Naive thymus-derived CD4-positive, alpha-beta T cell (primary cell): Measurements from ENCODE around the gene NPHP4. TPM values are rescaled to one million over a fixed set of nuclear protein-coding genes. Genes with fewer than 3 reads are reported as not detected.
"Not testable (repeated sequence)": the region's sequence is repeated elsewhere in the genome, so short reads cannot be mapped to it uniquely, and the experiment has no call there.

Experiments
- ATAC-seq: fragments of 150-1000 bp; cut with Tn5 transposase; 2 replicates; pipeline ENCODE4 v1.10.0; 2021; ENCODE audit warnings: mild to moderate bottlenecking, moderate library complexity
- CTCF ChIA-PET: fragments of 350-600 bp; sonication (Branson Sonifier 250); formaldehyde crosslinking; loops from one replicate; lab custom pipeline; 2021; ENCODE audit warnings: antibody characterized with exemption; lab: Charles Lee
- POLR2A ChIA-PET: fragments of 350-600 bp; sonication (Branson Sonifier 250); formaldehyde crosslinking; loops from one replicate; lab custom pipeline; 2021; ENCODE audit warnings: antibody characterized with exemption, inconsistent platforms; lab: Charles Lee
- DNase-seq, 9 donors: peaks; one replicate each; pipeline versions ENCODE4 v3.0.0 to v3.0.0-alpha.2; 2020 to 2022; ENCODE audit warnings: mixed read lengths in 1 of 9
- H3K27ac ChIP-seq: one replicate; pipeline ENCODE4 v1.7.0; 2013; ENCODE audit warnings: mild to moderate bottlenecking, low read depth, low read length, moderate library complexity
- H3K27me3 ChIP-seq, 2 donors: one replicate each; pipeline ENCODE4 v1.7.0; 2013; ENCODE audit warnings: low read length in 2 of 2, mild to moderate bottlenecking in 2 of 2, moderate library complexity in 2 of 2; ENCODE audit not compliant: control insufficient read depth in 2 of 2, insufficient read depth in 2 of 2
- H3K36me3 ChIP-seq, 3 experiments: 1 replicate in 2 of 3; 2 replicates in 1 of 3; pipeline ENCODE4 v1.7.0; 2013; ENCODE audit warnings: low read length in 3 of 3, mild to moderate bottlenecking in 3 of 3, moderate library complexity in 1 of 3; ENCODE audit not compliant: insufficient read depth in 3 of 3, control insufficient read depth in 2 of 3
- H3K4me1 ChIP-seq, 2 donors: one replicate each; pipeline ENCODE4 v1.7.0; 2013; ENCODE audit warnings: low read length in 2 of 2, mild to moderate bottlenecking in 2 of 2, moderate library complexity in 1 of 2; ENCODE audit not compliant: control insufficient read depth in 2 of 2, insufficient read depth in 2 of 2
- H3K4me3 ChIP-seq: 2 replicates; pipeline ENCODE4 v1.7.0; 2013; ENCODE audit warnings: mild to moderate bottlenecking, low read length
- H3K9me3 ChIP-seq, 3 experiments: 1 replicate in 2 of 3; 2 replicates in 1 of 3; pipeline ENCODE4 v1.7.0; 2013; ENCODE audit warnings: low read length in 3 of 3; ENCODE audit not compliant: control insufficient read depth in 2 of 3
- H3K27ac Mint-ChIP-seq, 9 donors: one replicate each; pipeline ENCODE4 v1.8.0; 2020 to 2022; ENCODE audit warnings: mixed read lengths in 9 of 9, mild to moderate bottlenecking in 8 of 9, moderate library complexity in 5 of 9, inconsistent platforms in 2 of 9
- H3K27me3 Mint-ChIP-seq, 5 donors: one replicate each; pipeline ENCODE4 v1.8.0; 2021 to 2022; ENCODE audit warnings: mixed read lengths in 5 of 5, mild to moderate bottlenecking in 1 of 5
- H3K36me3 Mint-ChIP-seq, 5 donors: one replicate each; pipeline ENCODE4 v1.8.0; 2020 to 2022; ENCODE audit warnings: mixed read lengths in 5 of 5, mild to moderate bottlenecking in 3 of 5, inconsistent platforms in 1 of 5
- H3K4me1 Mint-ChIP-seq, 7 donors: one replicate each; pipeline ENCODE4 v1.8.0; 2020 to 2022; ENCODE audit warnings: mixed read lengths in 7 of 7, mild to moderate bottlenecking in 3 of 7, inconsistent platforms in 1 of 7
- H3K4me3 Mint-ChIP-seq, 10 donors: one replicate each; pipeline ENCODE4 v1.8.0; 2020 to 2022; ENCODE audit warnings: mild to moderate bottlenecking in 10 of 10, mixed read lengths in 10 of 10, moderate library complexity in 6 of 10, inconsistent platforms in 2 of 10
- H3K9me3 Mint-ChIP-seq, 11 donors: one replicate each; pipeline ENCODE4 v1.8.0; 2020 to 2022; ENCODE audit warnings: mixed read lengths in 11 of 11, mild to moderate bottlenecking in 4 of 11, inconsistent platforms in 1 of 11, moderate library complexity in 1 of 11
- intact Hi-C, 2 donors: fragments of 100-400 bp; cut with micrococcal nuclease; formaldehyde crosslinking; loops; one replicate each; pipeline ENCODE4 v1.15.1; 2023
- polyA plus RNA-seq, 2 donors: library from polyadenylated mRNA; unstranded; fragments of 300-500 nt; fragmentation: Illumina TruSeq; gene quantifications; one replicate each; pipeline ENCODE4 v1.2.3, GENCODE V29; 2021
- total RNA-seq, 6 experiments: library from RNA in 5 of 6; stranded (reverse) in 5 of 6; gene quantifications; 1 replicate in 5 of 6; 2 replicates in 1 of 6; pipeline ENCODE4 v1.2.3 and lab custom pipeline; 2021 to 2026

Gene NPHP4
- total and polyA plus RNA-seq, 7 experiments from 2014 or later, result 0.40 to 20.6 (median 9.2) TPM

GRCh38 chr1:6019166-6019845, 27.1 kb upstream of the NPHP4 start:
- Histone ChIP-seq H3K27ac (no peak overlapping the region), H3K9me3 (no peaks in the 10 kb centered on the region), H3K27me3 (no peaks in the 10 kb centered on the region), H3K36me3 (no peaks in the 10 kb centered on the region), H3K4me3 (no peak overlapping the region), H3K4me1 (no peaks in the 10 kb centered on the region)
- ChIA-PET CTCF (no interaction called here), POLR2A (no interaction called here)
- Mint-ChIP-seq H3K36me3 (peaks cover 0 to 22% (median 0%) of the 10 kb centered on the region in 5 donors), H3K9me3 (peaks cover 0 to 7% (median 0%) of the 10 kb centered on the region in 11 donors), H3K27me3 (no peaks in the 10 kb centered on the region), H3K4me1 (peaks cover 0 to 5% (median 0%) of the 10 kb centered on the region in 7 donors), H3K27ac (no peak overlapping the region), H3K4me3 (no peak overlapping the region)
- ATAC-seq (no peak), DNase-seq (no peak)
- intact Hi-C loops, result no loop called here

DNA sequence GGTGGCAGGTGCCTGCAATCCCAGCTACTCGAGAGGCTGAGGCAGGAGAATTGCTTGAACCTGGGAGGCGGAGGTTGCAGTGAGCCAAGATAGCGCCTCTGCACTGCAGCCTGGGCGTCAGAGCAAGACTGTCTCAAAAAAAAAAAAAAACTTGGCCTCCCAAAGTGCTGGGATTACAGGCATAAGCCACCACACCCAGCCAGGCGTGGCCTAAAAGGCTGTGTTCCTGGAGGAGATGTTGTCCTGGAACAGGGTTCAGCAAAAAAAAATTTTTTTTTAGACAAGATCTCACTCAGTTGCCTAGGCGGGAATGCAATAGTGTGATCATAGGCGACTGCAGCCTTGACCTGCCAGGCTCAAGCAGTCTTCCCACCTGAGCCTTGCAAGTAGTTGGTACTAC, 25.4 kb upstream of the NPHP4 start:
- H3K4me3 ChIP-seq, H3K9me3 ChIP-seq, H3K27me3 ChIP-seq, DNase-seq, H3K4me1 ChIP-seq, H3K27me3 Mint-ChIP-seq, H3K4me1 Mint-ChIP-seq, H3K4me3 Mint-ChIP-seq, CTCF ChIA-PET, H3K27ac Mint-ChIP-seq, intact Hi-C loops, H3K27ac ChIP-seq, H3K9me3 Mint-ChIP-seq, POLR2A ChIA-PET, ATAC-seq: not testable (repeated sequence)
- H3K36me3 ChIP-seq, result peaks cover 0 to 10% (median 0%) of the 10 kb centered on the region in 3 experiments
- peaks cover 0 to 21% (median 0%) of the 10 kb centered on the region in 5 donors for H3K36me3 Mint-ChIP-seq

- intact Hi-C loops, result no loop called here
Observed at GRCh38 chr1:6016191-6016865, 24.1 kb upstream of the NPHP4 start.

DNA sequence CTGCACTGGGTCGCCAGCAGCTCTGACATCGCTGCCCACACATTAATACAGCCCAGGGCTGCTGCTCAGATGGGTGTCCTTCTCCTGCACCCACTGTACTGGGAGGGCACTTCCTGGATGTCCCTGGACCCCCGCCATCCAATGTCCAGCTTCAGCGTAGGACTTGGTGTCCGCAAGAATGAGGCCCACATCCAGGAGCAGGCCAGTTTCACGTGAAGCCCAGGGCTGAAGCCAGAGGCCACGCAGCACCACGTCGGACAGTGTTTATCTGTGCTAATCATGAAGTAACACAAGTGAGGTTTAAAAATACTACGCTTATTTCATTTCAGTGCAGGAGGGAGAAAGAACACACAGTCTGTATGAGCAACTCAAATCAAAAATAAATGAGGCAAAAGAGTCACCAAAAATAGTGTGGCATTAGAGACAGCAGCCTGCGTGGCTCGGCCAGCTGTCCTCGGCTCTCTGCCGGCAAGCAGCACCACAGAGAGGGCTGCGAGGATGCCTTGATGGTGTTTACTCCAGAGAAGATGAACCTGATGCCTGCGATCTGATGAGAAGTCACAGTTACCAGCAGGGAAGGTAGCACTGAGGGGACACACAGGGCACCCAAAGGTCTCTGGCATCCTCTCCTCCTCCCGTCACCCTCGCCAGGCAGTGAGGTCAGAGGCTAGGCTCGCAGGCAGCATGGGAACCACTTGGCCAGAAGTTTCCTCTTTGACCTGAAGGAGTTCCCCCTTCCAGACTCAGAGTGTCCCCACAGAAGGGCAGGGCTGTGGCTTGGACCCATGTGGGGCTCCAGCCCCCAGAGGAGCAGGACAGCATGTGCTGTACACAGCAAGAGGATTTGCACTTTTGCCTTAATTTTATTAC, 22.1 kb upstream of the NPHP4 start:
- peaks cover 0 to 23% (median 0%) of the 10 kb centered on the region in 7 donors for H3K4me1 Mint-ChIP-seq
- peaks cover 0 to 4% of the 10 kb centered on the region in 2 donors for H3K4me1 ChIP-seq
- CTCF ChIA-PET, result no interaction called here
- peak; percentile 65 for ATAC-seq
- no peak overlapping the region for H3K27ac ChIP-seq
- peaks cover 0 to 10% (median 0%) of the 10 kb centered on the region in 3 experiments for H3K36me3 ChIP-seq
- H3K27me3 ChIP-seq, result no peaks in the 10 kb centered on the region
- no peaks in the 10 kb centered on the region for H3K27me3 Mint-ChIP-seq
- DNase-seq, result no peak
- peaks cover 0 to 7% (median 0%) of the 10 kb centered on the region in 5 donors for H3K36me3 Mint-ChIP-seq
- H3K4me3 Mint-ChIP-seq, result no peak overlapping the region
- H3K27ac Mint-ChIP-seq, result peak overlapping the region in 2 of 9 donors; percentile 25 to 58
- H3K9me3 ChIP-seq, result no peaks in the 10 kb centered on the region
- no peaks in the 10 kb centered on the region for H3K9me3 Mint-ChIP-seq
- intact Hi-C loops, result no loop called here
- no peak overlapping the region for H3K4me3 ChIP-seq
- POLR2A ChIA-PET, result no interaction called here

More at GRCh38 chr1:6016191-6016865, 24.1 kb upstream of the NPHP4 start:
- peaks cover 0 to 16% (median 0%) of the 10 kb centered on the region in 7 donors for H3K4me1 Mint-ChIP-seq
- POLR2A ChIA-PET, result no interaction called here
- H3K27me3 Mint-ChIP-seq, result no peaks in the 10 kb centered on the region
- peaks cover 0 to 4% of the 10 kb centered on the region in 2 donors for H3K4me1 ChIP-seq
- CTCF ChIA-PET, result no interaction called here
- ATAC-seq, result no peak
- peaks cover 0 to 11% (median 0%) of the 10 kb centered on the region in 5 donors for H3K36me3 Mint-ChIP-seq
- peaks cover 0 to 10% (median 0%) of the 10 kb centered on the region in 3 experiments for H3K36me3 ChIP-seq
- no peaks in the 10 kb centered on the region for H3K27me3 ChIP-seq
- no peak overlapping the region for H3K4me3 Mint-ChIP-seq
- H3K4me3 ChIP-seq, result no peak overlapping the region
- no peaks in the 10 kb centered on the region for H3K9me3 ChIP-seq
- peak overlapping the region in 1 of 9 donors; percentile 62 for H3K27ac Mint-ChIP-seq
- no peak overlapping the region for H3K27ac ChIP-seq
- DNase-seq, result no peak
- no peaks in the 10 kb centered on the region for H3K9me3 Mint-ChIP-seq

- peaks cover 0 to 7% (median 0%) of the 10 kb centered on the region in 5 donors for H3K36me3 Mint-ChIP-seq
- Histone ChIP-seq H3K27ac (no peak overlapping the region), H3K4me3 (no peak overlapping the region), H3K4me1 (peaks cover 0 to 4% of the 10 kb centered on the region in 2 donors), H3K27me3 (no peaks in the 10 kb centered on the region), H3K9me3 (no peaks in the 10 kb centered on the region), H3K36me3 (peaks cover 0 to 16% (median 0%) of the 10 kb centered on the region in 3 experiments)
- peak overlapping the region in 2 of 9 donors; percentile 3 to 86 for H3K27ac Mint-ChIP-seq
- ATAC-seq (no peak), DNase-seq (no peak)
- no peaks in the 10 kb centered on the region for H3K9me3 Mint-ChIP-seq
- CTCF ChIA-PET, result no interaction called here
- intact Hi-C loops, result no loop called here
- POLR2A ChIA-PET, result interaction anchor here (0.6 kb wide), 1 partner anchor 50 kb away, joined by 3 read pairs; no protein-coding TSS in a partner anchor
- H3K4me1 Mint-ChIP-seq, result peaks cover 0 to 23% (median 0%) of the 10 kb centered on the region in 7 donors
- H3K27me3 Mint-ChIP-seq, result no peaks in the 10 kb centered on the region
- peak overlapping the region in 1 of 10 donors; percentile 34 for H3K4me3 Mint-ChIP-seq
Observed at GRCh38 chr1:6013491-6013890, 21.3 kb upstream of the NPHP4 start.
